HG03095 (cell line): ENCODE measurements around the gene NEU2.
"Not testable (repeated sequence)": the region's sequence is repeated elsewhere in the genome, so short reads cannot be mapped to it uniquely, and the experiment has no call there.

ENCODE experiments used
- ATAC-seq: cut with Tn5 transposase; IDR thresholded peaks from one replicate; pipeline ENCODE4 v1.9.1; 2021; ENCODE audit warnings: moderate library complexity; ENCODE audit not compliant: unreplicated experiment

NEU2 gene

GRCh38 chr2:233055362-233055761, 22.9 kb downstream of the NEU2 start:
- ATAC-seq, result no peak

GRCh38 chr2:233056961-233057605, 24.6 kb downstream of the NEU2 start:
- ATAC-seq, result no peak

GRCh38 chr2:233058717-233059546, 26.5 kb downstream of the NEU2 start:
- ATAC-seq, result no peak

DNA sequence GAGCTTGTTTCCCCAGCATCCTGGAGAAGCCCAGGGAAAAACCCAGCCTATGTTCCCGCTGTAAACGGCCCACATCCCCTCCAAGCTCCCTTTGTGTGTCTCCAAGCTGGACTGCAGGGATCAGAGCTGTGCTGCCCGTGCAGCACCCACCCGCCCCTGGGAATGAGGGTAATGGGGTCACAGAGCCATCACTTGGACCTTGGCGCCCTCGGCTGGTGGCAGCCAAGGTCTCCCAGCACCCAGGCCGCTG, 27.0 kb downstream of the NEU2 start:
- ATAC-seq, result no peak

- peak; percentile 27 for ATAC-seq
Observed at GRCh38 chr2:233059797-233060500, 27.5 kb downstream of the NEU2 start, which contains the start of gene INPP5D. TSS of gene INPP5D (plus strand) at chr2:233060342. CDS start at chr2:233060479, 137 bp downstream.

DNA sequence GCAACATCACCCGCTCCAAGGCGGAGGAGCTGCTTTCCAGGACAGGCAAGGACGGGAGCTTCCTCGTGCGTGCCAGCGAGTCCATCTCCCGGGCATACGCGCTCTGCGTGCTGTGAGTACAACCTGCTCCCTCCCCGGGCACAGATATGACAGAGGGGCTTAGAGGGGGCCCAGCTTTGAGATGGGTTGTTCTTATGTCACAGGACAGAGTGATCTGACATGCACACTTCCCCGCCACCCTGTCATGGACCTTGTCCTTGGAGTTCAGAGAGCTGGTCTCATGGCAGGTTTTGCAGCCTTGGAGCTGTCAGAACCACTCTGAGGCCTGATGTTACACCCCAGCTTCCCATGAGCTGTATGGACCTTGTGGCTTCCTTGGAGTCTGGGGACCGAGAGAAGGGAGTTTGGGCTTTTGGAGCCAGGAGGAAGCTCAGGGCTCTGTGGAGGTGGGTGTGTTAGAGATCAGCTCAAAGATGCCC, 28.1 kb downstream of the NEU2 start:
- no peak for ATAC-seq

- peak; percentile 28 for ATAC-seq
Observed at GRCh38 chr2:233060980-233061590, 28.6 kb downstream of the NEU2 start.

DNA sequence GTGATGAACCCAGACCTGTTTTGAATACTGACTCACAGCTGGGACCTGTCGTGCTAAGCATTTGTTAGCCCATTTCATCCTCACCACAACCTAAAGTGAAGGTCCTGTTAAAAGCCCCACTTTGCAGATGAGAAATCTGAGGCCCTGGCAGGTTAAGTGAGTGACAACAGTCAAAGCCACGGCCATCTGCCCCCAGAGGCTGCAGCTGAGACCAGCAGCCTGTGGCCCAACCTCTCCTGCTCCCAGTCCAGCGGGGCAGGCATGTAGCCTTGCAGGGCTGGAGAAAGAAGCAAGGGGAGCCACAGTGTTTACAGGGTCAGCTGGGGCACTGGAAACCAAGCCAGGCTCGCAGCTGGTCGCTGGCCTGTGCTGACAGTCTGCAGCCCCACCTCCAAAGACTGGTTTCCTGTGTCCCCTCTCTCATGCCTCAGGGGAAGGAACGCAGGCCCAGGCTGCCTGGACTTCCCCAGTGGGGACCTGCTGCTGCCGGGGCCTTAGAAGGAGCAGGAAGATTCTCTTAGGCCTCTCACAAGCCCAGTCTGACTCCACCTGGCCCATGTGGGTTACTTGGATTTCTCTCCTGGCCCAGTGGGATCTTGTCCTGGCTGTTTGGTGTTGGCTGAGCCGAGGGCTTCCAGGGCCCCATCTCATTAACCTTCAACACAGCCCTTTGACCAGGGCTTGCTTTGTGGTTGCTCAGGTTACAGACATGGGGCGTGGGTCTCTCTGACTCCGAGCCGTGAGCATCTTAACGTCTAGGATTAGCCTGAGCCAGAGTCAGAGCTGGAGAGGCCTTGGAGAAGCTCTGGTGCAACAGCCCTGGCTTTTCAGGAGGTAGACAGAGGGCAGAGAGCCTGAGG, 29.3 kb downstream of the NEU2 start:
- peak; percentile 26 for ATAC-seq

- no peak for ATAC-seq
Observed at GRCh38 chr2:233062451-233062850, 30.0 kb downstream of the NEU2 start.

GRCh38 chr2:233062946-233063268, 30.4 kb downstream of the NEU2 start:
- ATAC-seq, result no peak

DNA sequence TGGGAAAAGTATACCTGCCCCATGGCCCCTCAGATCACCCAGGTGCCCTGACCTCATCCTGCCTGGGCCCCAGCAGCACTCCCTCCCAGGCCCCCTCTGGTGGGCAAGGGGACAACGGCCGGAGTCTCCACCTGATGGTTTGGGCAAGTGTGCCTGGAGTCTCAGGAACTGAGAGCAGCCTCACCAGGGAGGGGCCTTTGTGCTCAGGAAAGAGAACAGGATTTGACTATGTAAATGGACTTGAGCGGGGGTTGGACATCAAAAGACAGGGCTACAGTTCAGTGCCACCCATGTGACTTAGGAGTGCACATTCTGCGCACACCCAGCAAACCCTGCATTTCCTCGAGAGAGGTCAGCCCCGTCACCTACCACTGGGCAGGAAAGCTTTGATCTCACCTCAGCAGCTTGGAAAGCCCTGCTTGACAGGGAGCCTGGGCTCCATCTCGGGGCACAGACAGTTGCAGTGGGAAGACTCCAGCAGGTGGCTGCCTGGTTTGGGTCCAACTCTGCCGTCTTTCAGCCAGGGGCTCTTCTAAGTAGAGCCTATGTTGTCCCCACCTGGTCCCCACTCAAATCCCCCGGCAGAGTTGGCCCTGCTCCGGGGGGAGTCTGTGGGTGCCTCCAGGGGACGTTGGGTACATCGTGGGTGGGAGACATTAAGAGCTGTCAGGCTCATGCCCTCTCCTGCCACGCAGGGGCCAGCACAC, 30.9 kb downstream of the NEU2 start:
- ATAC-seq, result peak; percentile 40

DNA sequence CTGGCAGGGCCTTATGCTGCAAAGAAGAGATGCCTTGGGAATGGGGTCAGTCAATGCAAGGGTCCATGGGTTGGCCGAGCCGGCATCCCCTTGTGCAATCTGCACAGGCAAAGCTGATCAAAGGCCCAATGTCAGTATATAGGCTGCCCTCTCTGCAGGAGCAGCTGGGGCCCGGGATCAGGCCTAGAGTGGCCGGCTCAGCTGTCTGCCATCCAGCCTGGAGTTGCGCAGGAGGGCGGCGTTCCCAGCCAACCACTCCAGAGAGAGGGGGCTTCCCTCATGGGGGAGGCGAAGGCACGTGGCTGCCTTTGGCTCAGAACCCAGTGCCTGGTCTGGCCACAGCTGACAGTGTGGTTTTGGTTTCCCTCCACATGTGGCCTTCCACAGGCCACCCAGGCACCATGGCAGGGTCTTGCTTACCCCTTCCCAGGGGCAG, 31.5 kb downstream of the NEU2 start:
- no peak for ATAC-seq

DNA sequence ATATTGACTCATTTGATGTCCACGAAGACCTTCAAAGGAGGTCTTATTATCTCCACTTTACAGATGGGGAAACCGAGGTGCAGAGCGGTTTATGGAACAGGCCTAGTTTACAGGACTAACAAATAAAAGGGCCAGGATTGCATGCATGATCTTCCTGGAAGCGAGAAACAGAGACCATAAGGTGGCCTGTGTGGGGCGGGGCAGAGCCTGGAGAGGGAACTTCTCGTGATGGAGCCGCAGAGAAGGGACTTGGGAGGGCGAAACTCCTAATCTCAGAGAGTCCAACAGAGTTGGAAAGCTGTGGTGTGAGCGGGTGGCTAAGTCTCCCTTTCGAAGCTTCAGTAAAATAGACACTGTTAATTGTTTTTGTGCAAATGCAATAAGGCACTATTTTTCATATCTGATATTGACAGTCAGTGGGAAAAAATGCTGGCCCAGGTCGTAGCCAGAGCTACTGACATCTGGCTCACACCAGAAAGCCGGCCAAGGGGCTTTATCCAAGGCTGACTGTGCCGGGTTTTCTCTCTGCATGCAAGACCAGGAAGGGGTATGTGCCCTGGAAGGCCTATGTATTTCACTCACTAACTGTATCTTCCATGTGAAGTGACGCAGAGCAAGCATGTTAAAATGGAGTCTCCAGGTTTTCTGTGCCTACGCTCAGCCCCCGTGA, 32.2 kb downstream of the NEU2 start:
- ATAC-seq, result no peak

DNA sequence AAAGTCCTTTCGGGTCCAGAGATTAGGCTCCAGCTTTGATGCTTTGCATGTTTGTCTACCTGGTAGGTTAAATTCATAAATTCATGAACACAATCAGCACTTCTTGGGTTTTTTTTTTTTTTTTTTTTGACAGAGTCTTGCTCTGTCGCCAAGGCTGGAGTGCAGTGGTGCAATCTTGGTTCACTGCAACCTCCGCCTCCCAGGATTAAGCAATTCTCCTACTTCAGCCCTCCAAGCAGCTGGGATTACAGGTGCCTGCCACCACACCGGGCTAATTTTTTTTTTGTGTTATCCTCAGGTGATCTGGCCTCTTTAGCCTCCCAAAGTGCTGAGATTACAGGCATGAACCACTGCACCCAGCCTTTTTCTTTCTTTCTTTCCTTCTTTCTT, 32.7 kb downstream of the NEU2 start:
- not testable (repeated sequence) for ATAC-seq

DNA sequence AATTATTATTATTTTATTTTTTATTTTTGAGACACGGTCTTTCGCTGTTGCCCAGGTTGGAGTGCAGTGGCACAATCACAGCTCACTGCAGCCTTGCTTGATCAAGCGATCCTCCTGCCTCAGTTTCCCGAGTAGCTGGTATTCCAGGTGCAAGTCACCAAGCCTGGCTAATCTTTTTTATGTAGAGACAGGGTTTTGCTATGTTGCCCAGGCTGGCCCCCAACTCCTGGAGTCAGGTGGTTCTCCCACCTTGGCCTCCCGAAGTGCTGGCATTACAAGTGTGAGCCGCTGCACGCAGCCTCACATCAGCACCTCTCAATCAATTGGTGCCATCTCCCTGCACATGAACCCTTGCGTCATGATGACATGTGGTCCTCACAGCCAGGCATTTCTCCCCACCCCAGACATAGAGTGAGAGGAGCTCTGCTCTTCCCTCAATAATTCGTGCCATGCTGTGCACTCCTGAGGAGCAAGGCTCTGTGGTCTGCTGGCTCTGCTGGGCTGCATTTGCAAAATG, 33.5 kb downstream of the NEU2 start:
- no peak for ATAC-seq

- no peak for ATAC-seq
Observed at GRCh38 chr2:233068762-233069418, 36.4 kb downstream of the NEU2 start.

GRCh38 chr2:233072838-233073237, 40.4 kb downstream of the NEU2 start:
- no peak for ATAC-seq

- no peak for ATAC-seq
Observed at GRCh38 chr2:233074106-233074505, 41.6 kb downstream of the NEU2 start.
